ENCODE data around the gene FPGS.

GRCh38 chr9:127816728-127817127 lies 14.0 kb downstream of the FPGS start:
- TF ChIP-seq CTCF (IDR thresholded peaks at IDR 0.05; ENCODE audit: low read length) (no peak), EZH2 (IDR thresholded peaks at IDR 0.05; ENCODE audit: borderline replicate concordance, low read length) (no peak)
